Activated CD4-positive, alpha-beta T cell treated with anti-CD3 and anti-CD28 coated beads for 24 hours (primary cell): ENCODE data around the gene ARID5A.
A peak's percentile ranks its signal among the peaks of the same experiment; 100 is the strongest.

Experiments used
- DNase-seq, 2 donors: peaks; one replicate each; pipeline ENCODE4 v3.0.0-alpha.2; 2020; ENCODE audit warnings: low read depth in 2 of 2

ARID5A gene

GRCh38 chr2:96507957-96508520, 28.5 kb upstream of the ARID5A start:
- peak; percentile 81 to 87 for DNase-seq

GRCh38 chr2:96508521-96509113, 27.9 kb upstream of the ARID5A start:
- DNase-seq = no peak

- peak; percentile 46 to 67 for DNase-seq
These were observed 27.3 kb upstream of the ARID5A start for GRCh38 chr2:96509114-96509846.

GRCh38 chr2:96509847-96510230, 26.7 kb upstream of the ARID5A start:
- DNase-seq = no peak

- DNase-seq = no peak
These were observed 25.5 kb upstream of the ARID5A start for GRCh38 chr2:96510931-96511595.

GRCh38 chr2:96511851-96512250, 24.7 kb upstream of the ARID5A start:
- no peak for DNase-seq

GRCh38 chr2:96512341-96512740, 24.2 kb upstream of the ARID5A start:
- DNase-seq = no peak

- DNase-seq = no peak
These were observed 22.0 kb upstream of the ARID5A start for GRCh38 chr2:96514521-96514920.

GRCh38 chr2:96517079-96517478, 19.5 kb upstream of the ARID5A start:
- DNase-seq = no peak

- DNase-seq = no peak
These were observed 16.3 kb upstream of the ARID5A start for GRCh38 chr2:96520231-96520630.

- DNase-seq = no peak
These were observed 15.9 kb upstream of the ARID5A start for GRCh38 chr2:96520697-96521096.

- DNase-seq = no peak
These were observed 15.3 kb upstream of the ARID5A start for GRCh38 chr2:96521219-96521618.

GRCh38 chr2:96522304-96523203, 14.0 kb upstream of the ARID5A start:
- DNase-seq = no peak

- no peak for DNase-seq
These were observed 12.7 kb upstream of the ARID5A start for GRCh38 chr2:96523659-96524481.

- no peak for DNase-seq
These were observed 11.9 kb upstream of the ARID5A start for GRCh38 chr2:96524482-96525210.

GRCh38 chr2:96525211-96525507, 11.4 kb upstream of the ARID5A start:
- no peak for DNase-seq

- no peak for DNase-seq
These were observed 10.4 kb upstream of the ARID5A start for GRCh38 chr2:96526101-96526591.

GRCh38 chr2:96526615-96527285, 9.8 kb upstream of the ARID5A start:
- DNase-seq = no peak

- peak in 1 of 2 donors; percentile 65 for DNase-seq
These were observed 9.1 kb upstream of the ARID5A start for GRCh38 chr2:96527286-96528005.
